KMS-11 (cell line): ENCODE results near the gene GRM2.

Experiments
- H2AFZ ChIP-seq: fragments of 200-600 bp; sonication (generic); 2 replicates; pipeline ENCODE4 v1.6.1; 2016; ENCODE audit warnings: antibody characterized with exemption, mixed run types, low read depth
- H3K27ac ChIP-seq: fragments of 200-600 bp; sonication (generic); 2 replicates; pipeline ENCODE4 v1.6.1; 2016; ENCODE audit warnings: mild to moderate bottlenecking, mixed run types
- H3K27me3 ChIP-seq: fragments of 200-600 bp; sonication (generic); 2 replicates; pipeline ENCODE4 v1.6.1; 2017; ENCODE audit warnings: mild to moderate bottlenecking, low read depth, mixed run types, moderate library complexity; ENCODE audit not compliant: insufficient read depth
- H3K36me3 ChIP-seq: fragments of 200-600 bp; sonication (generic); 2 replicates; pipeline ENCODE4 v1.6.1; 2017; ENCODE audit warnings: mild to moderate bottlenecking, mixed run types; ENCODE audit not compliant: insufficient read depth
- H3K4me1 ChIP-seq: fragments of 200-600 bp; sonication (generic); 2 replicates; pipeline ENCODE4 v1.6.1; 2016; ENCODE audit warnings: mild to moderate bottlenecking, low read depth, mixed run types; ENCODE audit not compliant: poor library complexity, severe bottlenecking
- H3K4me2 ChIP-seq: fragments of 200-600 bp; sonication (generic); 2 replicates; pipeline ENCODE4 v1.7.0; 2016; ENCODE audit warnings: mild to moderate bottlenecking, mixed run types
- H3K4me3 ChIP-seq: fragments of 200-600 bp; sonication (generic); IDR thresholded peaks from 2 replicates; pipeline ENCODE4 v1.6.1; 2017; ENCODE audit warnings: low read depth, low read length, mixed read lengths; ENCODE audit not compliant: insufficient read depth
- H3K79me2 ChIP-seq: fragments of 200-600 bp; sonication (generic); 2 replicates; pipeline ENCODE4 v1.6.1; 2016; ENCODE audit warnings: low read depth, mixed run types; ENCODE audit not compliant: insufficient read depth
- H3K9ac ChIP-seq: fragments of 200-600 bp; sonication (generic); 2 replicates; pipeline ENCODE4 v1.6.1; 2016; ENCODE audit warnings: mild to moderate bottlenecking, mixed run types
- H4K20me1 ChIP-seq: fragments of 200-600 bp; sonication (generic); 2 replicates; pipeline ENCODE4 v1.6.1; 2016; ENCODE audit warnings: mild to moderate bottlenecking, mixed run types; ENCODE audit not compliant: insufficient read depth
- TF ChIP-seq, protein P1 (sequence below): fragments of 200-600 bp; sonication (generic); conservative IDR thresholded peaks from 2 replicates; pipeline ENCODE4 v1.6.1; 2017; ENCODE audit warnings: low read depth, mild to moderate bottlenecking, antibody characterized with exemption, low read length, moderate library complexity, mixed read lengths

The GRM2 gene

DNA sequence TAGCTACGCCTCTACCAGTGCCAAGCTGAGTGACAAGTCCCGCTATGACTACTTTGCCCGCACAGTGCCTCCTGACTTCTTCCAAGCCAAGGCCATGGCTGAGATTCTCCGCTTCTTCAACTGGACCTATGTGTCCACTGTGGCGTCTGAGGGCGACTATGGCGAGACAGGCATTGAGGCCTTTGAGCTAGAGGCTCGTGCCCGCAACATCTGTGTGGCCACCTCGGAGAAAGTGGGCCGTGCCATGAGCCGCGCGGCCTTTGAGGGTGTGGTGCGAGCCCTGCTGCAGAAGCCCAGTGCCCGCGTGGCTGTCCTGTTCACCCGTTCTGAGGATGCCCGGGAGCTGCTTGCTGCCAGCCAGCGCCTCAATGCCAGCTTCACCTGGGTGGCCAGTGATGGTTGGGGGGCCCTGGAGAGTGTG, 5.7 kb downstream of the GRM2 start:
- no peaks in the 10 kb centered on the region for H3K36me3 ChIP-seq
- no peak overlapping the region for H3K27ac ChIP-seq
- no peaks in the 10 kb centered on the region for H4K20me1 ChIP-seq
- no peak overlapping the region for H3K4me2 ChIP-seq
- no peaks in the 10 kb centered on the region for H3K79me2 ChIP-seq
- no peaks in the 10 kb centered on the region for H3K4me1 ChIP-seq
- H3K9ac ChIP-seq: no peak overlapping the region
- no peaks in the 10 kb centered on the region for H3K27me3 ChIP-seq
- TF ChIP-seq, protein P1, sequence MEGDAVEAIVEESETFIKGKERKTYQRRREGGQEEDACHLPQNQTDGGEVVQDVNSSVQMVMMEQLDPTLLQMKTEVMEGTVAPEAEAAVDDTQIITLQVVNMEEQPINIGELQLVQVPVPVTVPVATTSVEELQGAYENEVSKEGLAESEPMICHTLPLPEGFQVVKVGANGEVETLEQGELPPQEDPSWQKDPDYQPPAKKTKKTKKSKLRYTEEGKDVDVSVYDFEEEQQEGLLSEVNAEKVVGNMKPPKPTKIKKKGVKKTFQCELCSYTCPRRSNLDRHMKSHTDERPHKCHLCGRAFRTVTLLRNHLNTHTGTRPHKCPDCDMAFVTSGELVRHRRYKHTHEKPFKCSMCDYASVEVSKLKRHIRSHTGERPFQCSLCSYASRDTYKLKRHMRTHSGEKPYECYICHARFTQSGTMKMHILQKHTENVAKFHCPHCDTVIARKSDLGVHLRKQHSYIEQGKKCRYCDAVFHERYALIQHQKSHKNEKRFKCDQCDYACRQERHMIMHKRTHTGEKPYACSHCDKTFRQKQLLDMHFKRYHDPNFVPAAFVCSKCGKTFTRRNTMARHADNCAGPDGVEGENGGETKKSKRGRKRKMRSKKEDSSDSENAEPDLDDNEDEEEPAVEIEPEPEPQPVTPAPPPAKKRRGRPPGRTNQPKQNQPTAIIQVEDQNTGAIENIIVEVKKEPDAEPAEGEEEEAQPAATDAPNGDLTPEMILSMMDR: no peak
- H3K4me3 ChIP-seq: no peak overlapping the region
- H2AFZ ChIP-seq: no peak overlapping the region

DNA sequence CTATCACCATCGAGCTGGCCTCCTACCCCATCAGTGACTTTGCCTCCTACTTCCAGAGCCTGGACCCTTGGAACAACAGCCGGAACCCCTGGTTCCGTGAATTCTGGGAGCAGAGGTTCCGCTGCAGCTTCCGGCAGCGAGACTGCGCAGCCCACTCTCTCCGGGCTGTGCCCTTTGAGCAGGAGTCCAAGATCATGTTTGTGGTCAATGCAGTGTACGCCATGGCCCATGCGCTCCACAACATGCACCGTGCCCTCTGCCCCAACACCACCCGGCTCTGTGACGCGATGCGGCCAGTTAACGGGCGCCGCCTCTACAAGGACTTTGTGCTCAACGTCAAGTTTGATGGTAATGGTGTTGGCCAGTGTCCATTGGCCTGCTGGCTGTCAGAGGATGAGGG, 6.1 kb downstream of the GRM2 start:
- Histone ChIP-seq H3K79me2 (no peaks in the 10 kb centered on the region), H4K20me1 (no peaks in the 10 kb centered on the region), H3K4me3 (no peak overlapping the region), H3K4me1 (no peaks in the 10 kb centered on the region), H3K27me3 (no peaks in the 10 kb centered on the region), H3K9ac (no peak overlapping the region), H2AFZ (no peak overlapping the region), H3K36me3 (no peaks in the 10 kb centered on the region), H3K27ac (no peak overlapping the region), H3K4me2 (no peak overlapping the region)
- TF ChIP-seq, protein P1: no peak

DNA sequence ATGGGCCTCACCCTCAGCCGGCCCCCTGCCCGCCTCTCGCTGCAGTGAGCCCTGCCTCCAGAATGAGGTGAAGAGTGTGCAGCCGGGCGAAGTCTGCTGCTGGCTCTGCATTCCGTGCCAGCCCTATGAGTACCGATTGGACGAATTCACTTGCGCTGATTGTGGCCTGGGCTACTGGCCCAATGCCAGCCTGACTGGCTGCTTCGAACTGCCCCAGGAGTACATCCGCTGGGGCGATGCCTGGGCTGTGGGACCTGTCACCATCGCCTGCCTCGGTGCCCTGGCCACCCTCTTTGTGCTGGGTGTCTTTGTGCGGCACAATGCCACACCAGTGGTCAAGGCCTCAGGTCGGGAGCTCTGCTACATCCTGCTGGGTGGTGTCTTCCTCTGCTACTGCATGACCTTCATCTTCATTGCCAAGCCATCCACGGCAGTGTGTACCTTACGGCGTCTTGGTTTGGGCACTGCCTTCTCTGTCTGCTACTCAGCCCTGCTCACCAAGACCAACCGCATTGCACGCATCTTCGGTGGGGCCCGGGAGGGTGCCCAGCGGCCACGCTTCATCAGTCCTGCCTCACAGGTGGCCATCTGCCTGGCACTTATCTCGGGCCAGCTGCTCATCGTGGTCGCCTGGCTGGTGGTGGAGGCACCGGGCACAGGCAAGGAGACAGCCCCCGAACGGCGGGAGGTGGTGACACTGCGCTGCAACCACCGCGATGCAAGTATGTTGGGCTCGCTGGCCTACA, 8.5 kb downstream of the GRM2 start:
- Histone ChIP-seq H3K36me3 (no peaks in the 10 kb centered on the region), H3K4me2 (no peak overlapping the region), H3K27ac (no peak overlapping the region), H3K9ac (no peak overlapping the region), H3K79me2 (no peaks in the 10 kb centered on the region), H3K4me3 (no peak overlapping the region), H2AFZ (no peak overlapping the region), H4K20me1 (no peaks in the 10 kb centered on the region), H3K4me1 (peaks cover 12% of the 10 kb centered on the region), H3K27me3 (no peaks in the 10 kb centered on the region)
- TF ChIP-seq, protein P1: no peak

DNA sequence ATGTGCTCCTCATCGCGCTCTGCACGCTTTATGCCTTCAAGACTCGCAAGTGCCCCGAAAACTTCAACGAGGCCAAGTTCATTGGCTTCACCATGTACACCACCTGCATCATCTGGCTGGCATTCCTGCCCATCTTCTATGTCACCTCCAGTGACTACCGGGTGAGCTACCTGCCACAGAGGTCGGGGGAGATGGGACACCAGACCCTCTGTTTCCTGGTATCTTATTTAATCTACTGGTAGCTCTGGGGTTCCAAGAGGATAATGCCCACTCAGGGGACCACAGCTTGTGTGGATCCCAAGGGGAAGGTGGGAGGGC, 9.1 kb downstream of the GRM2 start:
- H3K36me3 ChIP-seq: no peaks in the 10 kb centered on the region
- no peak overlapping the region for H3K9ac ChIP-seq
- no peak overlapping the region for H2AFZ ChIP-seq
- no peaks in the 10 kb centered on the region for H4K20me1 ChIP-seq
- H3K27me3 ChIP-seq: no peaks in the 10 kb centered on the region
- H3K4me3 ChIP-seq: no peak overlapping the region
- H3K4me2 ChIP-seq: no peak overlapping the region
- peaks cover 12% of the 10 kb centered on the region for H3K4me1 ChIP-seq
- H3K79me2 ChIP-seq: no peaks in the 10 kb centered on the region
- no peak overlapping the region for H3K27ac ChIP-seq
- TF ChIP-seq, protein P1: no peak
